Measurements from ENCODE around the gene MEAF6. TPM values are rescaled to one million over a fixed set of nuclear protein-coding genes. Genes with fewer than 3 reads are reported as not detected.

The MEAF6 gene
- total and polyA plus RNA-seq, 2 of the 8 experiments (the other 6 are each of a cell fraction or from before 2014, with no cell fraction given), result 23.0 to 38.8 TPM

- POLR2A ChIA-PET (ENCODE audit: partially characterized antibody), result interaction anchor here (0.8 to 0.9 kb wide), 2 partner anchors 30 to 263 kb away, joined by 3 read pairs; partner anchors contain the start of genes C1orf122, MEAF6 and YRDC
- H2BK20ac ChIP-seq (ENCODE audit: low read length), result no peak overlapping the region
Measured at GRCh38 chr1:37545019-37545418, 30.5 kb upstream of the MEAF6 start.

More at GRCh38 chr1:37545019-37545418, 30.5 kb upstream of the MEAF6 start:
- Histone ChIP-seq H3K9ac (replicated peaks in 1 of 4; ENCODE audit: extremely low read depth in 1 of 4, low read depth in 3 of 4, low read length in 3 of 4) (no peak overlapping the region), H4K20me1 (replicated peaks in 1 of 2; ENCODE audit: control insufficient read depth in 1 of 2, insufficient read depth in 2 of 2, low read length in 2 of 2) (peaks cover 0 to 2% of the 10 kb centered on the region in 2 experiments), H3K14ac (ENCODE audit: insufficient read length) (no peak overlapping the region), H2BK5ac (ENCODE audit: low read depth, low read length) (no peak overlapping the region), H3K27ac (ENCODE audit: low read depth, low read length) (no peak overlapping the region), H2BK120ac (replicated peaks; ENCODE audit: low read depth, low read length) (no peak overlapping the region), H3K27me3 (replicated peaks in 1 of 4; ENCODE audit: control insufficient read depth in 3 of 4, extremely low read depth in 1 of 4, insufficient read depth in 3 of 4, low read length in 3 of 4) (no peaks in the 10 kb centered on the region), H3K4me1 (replicated peaks in 1 of 4; ENCODE audit: control insufficient read depth in 3 of 4, insufficient read depth in 4 of 4, low read length in 3 of 4) (no peaks in the 10 kb centered on the region), H3K4ac (replicated peaks; ENCODE audit: insufficient read length, low read depth, low read length) (no peak overlapping the region), H3K79me1 (ENCODE audit: low read depth, low read length) (no peaks in the 10 kb centered on the region), H3K4me2 (ENCODE audit: insufficient read depth in 1 of 2, low read depth in 2 of 2, low read length in 2 of 2) (no peak overlapping the region), H4K5ac (ENCODE audit: insufficient read length, low read depth, low read length) (no peak overlapping the region), H3K79me2 (ENCODE audit: control insufficient read depth in 1 of 2, insufficient read depth in 2 of 2, low read length in 2 of 2) (no peaks in the 10 kb centered on the region), H2BK12ac (ENCODE audit: low read depth, low read length) (no peak overlapping the region), H3K9me3 (ENCODE audit: insufficient read depth in 2 of 2, low read depth in 1 of 2, low read length in 1 of 2) (no peaks in the 10 kb centered on the region), H2BK15ac (ENCODE audit: low read length) (no peak overlapping the region), H3K18ac (ENCODE audit: extremely low read depth, low read length) (no peak overlapping the region), H3K4me3 (ENCODE audit: extremely low read depth in 1 of 4, insufficient read depth in 2 of 4, low read depth in 3 of 4, low read length in 4 of 4) (no peak overlapping the region), H4K8ac (ENCODE audit: extremely low read depth, insufficient read depth, low read length) (no peak overlapping the region), H3K23ac (ENCODE audit: insufficient read length) (no peak overlapping the region), H2AFZ (ENCODE audit: low read length) (no peak overlapping the region), H3K23me2 (ENCODE audit: low read depth, low read length) (no peaks in the 10 kb centered on the region), H3K56ac (replicated peaks; ENCODE audit: insufficient read length, low read depth, low read length) (no peak overlapping the region), H2AK5ac (ENCODE audit: low read depth, low read length) (no peak overlapping the region), H3K36me3 (ENCODE audit: control insufficient read depth in 2 of 4, insufficient read depth in 4 of 4, low read length in 3 of 4) (peaks cover 2 to 39% (median 27%) of the 10 kb centered on the region in 4 experiments), H4K91ac (replicated peaks; ENCODE audit: insufficient read length, low read length) (no peak overlapping the region)
- 90% methylated on average over 5 of the region's 5 CpGs; no CpG with 5 or more reads in 1 of the 2 experiments for WGBS, 2 experiments (ENCODE audit: extremely low coverage in 1 of 2, insufficient coverage in 1 of 2, insufficient read length in 1 of 2, insufficient replicate concordance in 2 of 2, low coverage in 1 of 2, low lambda C conversion rate in 2 of 2, missing lambda C conversion rate in 1 of 2)
- CTCF ChIA-PET (ENCODE audit: partially characterized antibody), result no interaction called here
- no peak for TF ChIP-seq TEAD4 (IDR thresholded peaks at IDR 0.05; ENCODE audit: low read depth, low read length)
- TF ChIP-seq EP300 (IDR thresholded peaks at IDR 0.05; ENCODE audit: borderline replicate concordance in 1 of 2, low read depth in 2 of 2, low read length in 2 of 2), result no peak
- no peak for TF ChIP-seq RAD21 (IDR thresholded peaks at IDR 0.05 in 1 of 2, conservative IDR thresholded peaks at IDR 0.05 in 1 of 2; ENCODE audit: low read depth in 2 of 2, low read length in 2 of 2)
- FAIRE-seq, result no peak
- DNase-seq (ENCODE audit: low read depth in 1 of 2, low spot score in 2 of 2), result no peak
